ENCODE results near the gene BCL6. TPM values are rescaled to one million over a fixed set of nuclear protein-coding genes. Genes with fewer than 3 reads are reported as not detected.

The BCL6 gene
- total and polyA plus RNA-seq, 2 donors (not counting 3 experiments of a cell fraction or from before 2014, with no cell fraction given): 6.9 to 12.1 TPM

DNA sequence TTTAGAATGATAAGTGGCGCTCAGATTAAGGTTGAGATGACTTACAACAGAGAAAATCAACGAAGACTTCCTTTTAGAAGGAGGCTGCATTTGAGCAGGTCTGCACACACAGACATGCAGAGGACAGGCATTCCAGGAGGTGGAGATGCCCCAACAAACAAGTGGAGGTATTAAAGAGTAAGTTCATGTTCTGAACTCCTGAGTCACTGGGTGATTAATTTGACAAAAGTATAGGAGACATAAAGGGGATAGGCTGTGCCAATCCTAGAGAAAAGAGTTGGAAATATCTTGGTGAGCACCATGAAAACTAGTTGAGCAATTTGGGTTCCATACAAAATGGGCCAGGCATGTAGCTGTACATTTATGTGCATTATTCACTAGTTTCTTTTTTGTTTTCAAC, 33.5 kb upstream of the BCL6 start:
- no TSS peak for BruUV-seq (replicated peaks)
- Histone ChIP-seq H3K4me1 (ENCODE audit: control insufficient read depth, extremely low read depth, insufficient read depth, low read length) (peaks cover 2% of the 10 kb centered on the region), H3K4me2 (ENCODE audit: insufficient read depth, low read length) (no peak overlapping the region), H3K27ac (ENCODE audit: insufficient read depth, low read depth, low read length) (no peak overlapping the region), H3K9me3 (replicated peaks; ENCODE audit: control insufficient read depth, insufficient read depth, low read length) (no peaks in the 10 kb centered on the region), H4K20me1 (replicated peaks; ENCODE audit: control insufficient read depth, extremely low read depth, insufficient read depth, low read length) (no peaks in the 10 kb centered on the region), H3K36me3 (ENCODE audit: control insufficient read depth in 2 of 2, extremely low read depth in 1 of 2, insufficient read depth in 2 of 2, low read length in 2 of 2) (no peaks in the 10 kb centered on the region), H3K9ac (replicated peaks; ENCODE audit: extremely low read depth, insufficient read depth, low read length) (no peak overlapping the region), H3K79me2 (ENCODE audit: control insufficient read depth, insufficient read depth, low read length) (no peaks in the 10 kb centered on the region), H3K4me3 (replicated peaks in 1 of 3; ENCODE audit: insufficient read depth in 1 of 3, low read depth in 1 of 3, low read length in 3 of 3) (no peak overlapping the region), H3K9me1 (replicated peaks; ENCODE audit: control insufficient read depth, extremely low read depth, insufficient read depth, low read length) (no peaks in the 10 kb centered on the region), H3K27me3 (ENCODE audit: control insufficient read depth in 2 of 2, insufficient read depth in 2 of 2, low read length in 2 of 2) (peaks cover 0 to 7% of the 10 kb centered on the region in 2 experiments), H2AFZ (ENCODE audit: low read depth, low read length) (no peak overlapping the region)
- no peak for DNase-seq (ENCODE audit: low read depth, low spot score)
- dilution Hi-C loops (cut with MboI; ENCODE audit: extremely low pct_ligation_motif_present, low sequenced_read_pairs) (no loop called here), intact Hi-C loops (cut with micrococcal nuclease) (no loop called here)
- TF ChIP-seq, protein P1, sequence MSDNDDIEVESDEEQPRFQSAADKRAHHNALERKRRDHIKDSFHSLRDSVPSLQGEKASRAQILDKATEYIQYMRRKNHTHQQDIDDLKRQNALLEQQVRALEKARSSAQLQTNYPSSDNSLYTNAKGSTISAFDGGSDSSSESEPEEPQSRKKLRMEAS (IDR thresholded peaks at IDR 0.05; ENCODE audit: insufficient read depth, insufficient read length): no peak
- TF ChIP-seq FOS (IDR thresholded peaks at IDR 0.05; ENCODE audit: borderline replicate concordance, insufficient read depth, low read length) (no peak), CTCF (IDR thresholded peaks at IDR 0.05; ENCODE audit: extremely low read depth in 1 of 2, insufficient read depth in 1 of 2, low read depth in 1 of 2, low read length in 2 of 2) (no peak), MYC (IDR thresholded peaks at IDR 0.05; ENCODE audit: low read depth, low read length) (no peak), EZH2 (IDR thresholded peaks at IDR 0.05; ENCODE audit: borderline replicate concordance, low read depth, low read length, severe bottlenecking) (no peak), POLR2AphosphoS5 (IDR thresholded peaks at IDR 0.05; ENCODE audit: insufficient read depth, low read depth, low read length) (no peak), POLR2A (IDR thresholded peaks at IDR 0.05; ENCODE audit: low read depth, low read length) (no peak), JUN (IDR thresholded peaks at IDR 0.05; ENCODE audit: borderline replicate concordance, insufficient read depth, insufficient read length, low read depth) (no peak), GATA2 (IDR thresholded peaks at IDR 0.05; ENCODE audit: insufficient read depth, insufficient read length, low read depth, low read length) (no peak)
- ChIA-PET CTCF (no interaction called here), POLR2A (no interaction called here)
- FAIRE-seq: no peak

Measured in endothelial cell of umbilical vein (primary cell).